A673 (cell line): Measurements from ENCODE around the gene PNLIPRP1. TPM values are rescaled to one million over a fixed set of nuclear protein-coding genes. Genes with fewer than 3 reads are reported as not detected.

Source experiments
- BruUV-seq: library from RNA; stranded (reverse); fragments of 400-500 nt; replicated peaks from 2 replicates; lab custom pipeline; 2021; lab: Mats Ljungman, UMichigan
- CTCF ChIA-PET: fragments of 300-600 bp; sonication (Branson Sonifier 250); formaldehyde crosslinking; loops from one replicate; lab custom pipeline; 2022; ENCODE audit warnings: antibody characterized with exemption; lab: Charles Lee
- POLR2A ChIA-PET: fragments of 300-600 bp; sonication (Branson Sonifier 250); formaldehyde crosslinking; loops from one replicate; lab custom pipeline; 2022; ENCODE audit warnings: antibody characterized with exemption; ENCODE audit not compliant: low non-redundant PET; lab: Charles Lee
- DNase-seq: peaks from one replicate; pipeline ENCODE4 v3.0.0-alpha.2; 2015; ENCODE audit warnings: low spot score
- H3K27ac ChIP-seq: fragments of 200-600 bp; sonication (generic); 2 replicates; pipeline ENCODE4 v1.5.1; 2016; ENCODE audit warnings: mixed run types, low read depth, mild to moderate bottlenecking, mixed read lengths, antibody characterized with exemption, low read length; ENCODE audit not compliant: poor library complexity, severe bottlenecking
- H3K27me3 ChIP-seq: fragments of 200-600 bp; sonication (generic); replicated peaks from 2 replicates; pipeline ENCODE4 v1.6.1; 2017; ENCODE audit warnings: mixed run types, low read depth, mild to moderate bottlenecking, mixed read lengths, antibody characterized with exemption, low read length; ENCODE audit not compliant: insufficient read depth, poor library complexity
- H3K36me3 ChIP-seq: fragments of 200-600 bp; sonication (generic); 2 replicates; pipeline ENCODE4 v1.6.1; 2016; ENCODE audit warnings: mixed run types, mild to moderate bottlenecking, mixed read lengths, antibody characterized with exemption, low read length; ENCODE audit not compliant: insufficient read depth, poor library complexity, severe bottlenecking
- H3K4me1 ChIP-seq: fragments of 200-600 bp; sonication (generic); 2 replicates; pipeline ENCODE4 v1.6.1; 2017; ENCODE audit warnings: mixed run types, mild to moderate bottlenecking, mixed read lengths, antibody characterized with exemption, low read length; ENCODE audit not compliant: insufficient read depth, poor library complexity, severe bottlenecking
- H3K4me3 ChIP-seq: fragments of 200-600 bp; sonication (generic); 2 replicates; pipeline ENCODE4 v1.5.1; 2016; ENCODE audit warnings: low read depth, mixed run types, mild to moderate bottlenecking, mixed read lengths, low read length; ENCODE audit not compliant: poor library complexity, severe bottlenecking
- H3K9me3 ChIP-seq: fragments of 200-600 bp; sonication (generic); 2 replicates; pipeline ENCODE4 v1.6.1; 2016; ENCODE audit warnings: mixed run types, low read depth, mild to moderate bottlenecking, mixed read lengths, antibody characterized with exemption, low read length; ENCODE audit not compliant: poor library complexity, severe bottlenecking
- EZH2 ChIP-seq: fragments of 200-600 bp; sonication (generic); IDR thresholded peaks from 2 replicates; pipeline ENCODE4 v1.6.1; 2017; ENCODE audit warnings: borderline replicate concordance, low read depth, mild to moderate bottlenecking, mixed read lengths, antibody characterized with exemption, low read length; ENCODE audit not compliant: poor library complexity, severe bottlenecking
- intact Hi-C: fragments of 100-400 bp; cut with micrococcal nuclease; formaldehyde crosslinking; loops from one replicate; pipeline ENCODE4 v1.10.0; 2022; ENCODE audit not compliant: unreplicated experiment
- total RNA-seq: library from RNA; stranded (reverse); gene quantifications from 2 replicates; pipeline ENCODE4 v1.2.3, GENCODE V29; 2021
- TF ChIP-seq, protein P1 (sequence below): fragments of 300-800, 200-600 bp; sonication (generic); conservative IDR thresholded peaks from 2 replicates; pipeline ENCODE4 v1.5.1; 2017; ENCODE audit warnings: low read depth, mild to moderate bottlenecking, antibody characterized with exemption, low read length, moderate library complexity, mixed read lengths

Gene PNLIPRP1
- total RNA-seq, 1 experiment from 2014 or later = not detected

DNA sequence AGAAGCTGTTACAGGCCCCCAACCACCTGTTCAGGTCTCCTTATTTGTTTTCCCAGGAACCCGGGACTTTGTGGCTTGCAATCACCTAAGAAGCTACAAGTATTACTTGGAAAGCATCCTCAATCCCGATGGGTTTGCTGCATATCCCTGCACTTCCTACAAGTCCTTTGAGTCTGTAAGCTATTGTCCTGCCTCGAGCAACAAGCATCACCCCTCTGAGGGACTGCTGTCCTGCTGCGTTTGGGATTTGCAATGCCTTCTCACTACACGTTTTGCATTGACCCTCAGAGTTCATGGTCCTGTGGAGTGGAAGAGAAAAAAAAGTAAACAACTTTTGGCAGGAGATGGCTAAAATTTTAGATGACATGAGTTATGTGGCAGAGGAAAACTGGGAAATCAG is 9.2 kb downstream of the PNLIPRP1 start:
- no TSS peak for BruUV-seq
- TF ChIP-seq EZH2 = no peak
- TF ChIP-seq, protein P1, sequence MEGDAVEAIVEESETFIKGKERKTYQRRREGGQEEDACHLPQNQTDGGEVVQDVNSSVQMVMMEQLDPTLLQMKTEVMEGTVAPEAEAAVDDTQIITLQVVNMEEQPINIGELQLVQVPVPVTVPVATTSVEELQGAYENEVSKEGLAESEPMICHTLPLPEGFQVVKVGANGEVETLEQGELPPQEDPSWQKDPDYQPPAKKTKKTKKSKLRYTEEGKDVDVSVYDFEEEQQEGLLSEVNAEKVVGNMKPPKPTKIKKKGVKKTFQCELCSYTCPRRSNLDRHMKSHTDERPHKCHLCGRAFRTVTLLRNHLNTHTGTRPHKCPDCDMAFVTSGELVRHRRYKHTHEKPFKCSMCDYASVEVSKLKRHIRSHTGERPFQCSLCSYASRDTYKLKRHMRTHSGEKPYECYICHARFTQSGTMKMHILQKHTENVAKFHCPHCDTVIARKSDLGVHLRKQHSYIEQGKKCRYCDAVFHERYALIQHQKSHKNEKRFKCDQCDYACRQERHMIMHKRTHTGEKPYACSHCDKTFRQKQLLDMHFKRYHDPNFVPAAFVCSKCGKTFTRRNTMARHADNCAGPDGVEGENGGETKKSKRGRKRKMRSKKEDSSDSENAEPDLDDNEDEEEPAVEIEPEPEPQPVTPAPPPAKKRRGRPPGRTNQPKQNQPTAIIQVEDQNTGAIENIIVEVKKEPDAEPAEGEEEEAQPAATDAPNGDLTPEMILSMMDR = no peak
- H3K36me3 ChIP-seq = no peaks in the 10 kb centered on the region
- POLR2A ChIA-PET = no interaction called here
- H3K27me3 ChIP-seq = no peaks in the 10 kb centered on the region
- H3K4me1 ChIP-seq = no peaks in the 10 kb centered on the region
- CTCF ChIA-PET = no interaction called here
- H3K4me3 ChIP-seq = no peak overlapping the region
- no peak overlapping the region for H3K27ac ChIP-seq
- intact Hi-C loops = no loop called here
- H3K9me3 ChIP-seq = no peaks in the 10 kb centered on the region
- DNase-seq = no peak

DNA sequence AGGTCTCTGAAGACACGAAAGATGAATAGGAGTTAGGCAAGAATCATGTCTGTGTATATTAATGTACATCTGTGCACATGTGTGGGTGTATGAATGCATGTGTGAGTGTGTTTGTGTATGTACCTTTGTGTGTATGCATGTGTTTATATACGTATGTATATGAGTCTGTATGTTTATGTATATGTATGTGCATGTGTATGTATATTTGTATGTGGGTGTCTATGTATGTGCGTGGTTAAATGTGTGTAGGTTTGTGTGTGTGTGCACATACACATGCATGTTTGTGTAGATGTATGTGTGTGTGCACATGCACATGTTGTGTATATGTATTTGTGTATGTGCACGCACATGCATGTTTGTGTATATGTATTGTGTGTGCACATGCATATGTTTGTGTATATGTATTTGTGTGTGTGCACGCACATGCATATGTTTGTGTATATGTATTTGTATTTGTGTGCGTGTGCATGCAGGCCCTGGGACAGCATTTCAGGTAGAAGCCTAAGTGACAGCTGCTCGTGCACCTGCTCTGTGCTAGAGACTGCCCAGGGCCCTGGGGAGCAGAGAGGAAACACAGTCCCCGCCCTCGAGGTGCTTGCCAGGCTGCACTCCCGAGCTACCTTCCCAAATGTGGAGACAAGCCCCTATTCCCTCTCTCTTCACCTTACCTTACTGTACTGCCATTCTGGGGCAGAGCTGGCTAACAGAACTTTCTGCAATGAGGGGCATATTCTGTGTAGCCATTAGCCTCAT is 12.1 kb downstream of the PNLIPRP1 start:
- intact Hi-C loops = no loop called here
- Histone ChIP-seq H3K27me3 (no peaks in the 10 kb centered on the region), H3K9me3 (no peaks in the 10 kb centered on the region), H3K36me3 (no peaks in the 10 kb centered on the region), H3K4me3 (no peak overlapping the region), H3K4me1 (no peaks in the 10 kb centered on the region), H3K27ac (no peak overlapping the region)
- no TSS peak for BruUV-seq
- CTCF ChIA-PET = no interaction called here
- TF ChIP-seq, protein P1 = no peak
- no peak for TF ChIP-seq EZH2
- POLR2A ChIA-PET = no interaction called here
- DNase-seq = no peak

DNA sequence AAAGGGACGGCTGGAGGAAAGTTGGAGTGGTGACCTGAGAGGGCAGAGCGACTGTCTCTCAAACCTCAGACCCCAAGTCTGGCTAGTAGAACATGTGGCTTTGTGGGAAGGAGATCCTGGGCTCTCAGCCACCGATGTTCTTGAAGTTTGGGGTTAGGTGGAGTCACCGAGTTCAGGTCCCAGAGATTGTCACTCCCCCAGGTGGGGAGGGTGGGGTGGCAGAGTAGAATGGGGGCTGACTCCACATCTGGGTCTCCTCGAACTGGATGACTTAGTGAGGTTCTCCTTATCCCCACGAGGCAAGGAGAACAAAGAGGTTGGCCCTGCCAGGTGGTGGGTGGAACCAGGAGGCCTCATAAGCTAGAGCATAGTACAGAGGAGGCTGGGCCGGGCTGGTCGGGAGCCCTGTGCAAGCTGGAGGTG is 15.3 kb downstream of the PNLIPRP1 start:
- Histone ChIP-seq H3K4me3 (no peak overlapping the region), H3K9me3 (no peaks in the 10 kb centered on the region), H3K4me1 (no peaks in the 10 kb centered on the region), H3K27ac (no peak overlapping the region), H3K27me3 (no peaks in the 10 kb centered on the region), H3K36me3 (no peaks in the 10 kb centered on the region)
- TF ChIP-seq, protein P1 = no peak
- TF ChIP-seq EZH2 = no peak
- no TSS peak for BruUV-seq
- CTCF ChIA-PET = no interaction called here
- DNase-seq = no peak
- POLR2A ChIA-PET = no interaction called here
- intact Hi-C loops = no loop called here
